PC-9 (cell line): ENCODE measurements around the gene CAPZB. TPM values are rescaled to one million over a fixed set of nuclear protein-coding genes. Genes with fewer than 3 reads are reported as not detected.

Experiments
- BruUV-seq: library from RNA; stranded (reverse); fragments of 400-500 nt; replicated peaks from 2 replicates; lab custom pipeline; 2021; lab: Mats Ljungman, UMichigan
- CTCF ChIA-PET: fragments of 300-600 bp; sonication (Branson Sonifier 250); formaldehyde crosslinking; loops from one replicate; lab custom pipeline; 2022; ENCODE audit warnings: antibody characterized with exemption; lab: Charles Lee
- POLR2A ChIA-PET: fragments of 300-600 bp; sonication (Branson Sonifier 250); formaldehyde crosslinking; loops from one replicate; lab custom pipeline; 2022; ENCODE audit warnings: antibody characterized with exemption; ENCODE audit not compliant: unreplicated experiment; lab: Charles Lee
- DNase-seq, 2 experiments: peaks; one replicate each; pipeline versions ENCODE4 v3.0.0 to v3.0.0-alpha.2; 2015 to 2022; ENCODE audit warnings: mixed read lengths in 1 of 2
- H2AFZ ChIP-seq: fragments of 200-600 bp; sonication (generic); 2 replicates; pipeline ENCODE4 v1.8.1; 2017; ENCODE audit warnings: antibody characterized with exemption
- H3F3A ChIP-seq: fragments of 200-600 bp; sonication (generic); 2 replicates; pipeline ENCODE4 v1.8.1; 2017; ENCODE audit warnings: antibody characterized with exemption, mild to moderate bottlenecking, low read depth; ENCODE audit not compliant: insufficient read depth
- H3K27ac ChIP-seq: fragments of 200-600 bp; sonication (generic); 2 replicates; pipeline ENCODE4 v1.6.1; 2016; ENCODE audit warnings: mixed run types
- H3K27me3 ChIP-seq: fragments of 200-600 bp; sonication (generic); 2 replicates; pipeline ENCODE4 v1.6.1; 2016; ENCODE audit warnings: low read depth, mixed run types; ENCODE audit not compliant: insufficient read depth
- H3K36me3 ChIP-seq: fragments of 200-600 bp; sonication (generic); 2 replicates; pipeline ENCODE4 v1.6.1; 2016; ENCODE audit warnings: low read depth, mixed run types
- H3K4me1 ChIP-seq: fragments of 200-600 bp; sonication (generic); replicated peaks from 2 replicates; pipeline ENCODE4 v1.6.1; 2016; ENCODE audit warnings: mixed run types; ENCODE audit not compliant: insufficient read depth
- H3K4me2 ChIP-seq: fragments of 200-600 bp; sonication (generic); 2 replicates; pipeline ENCODE4 v1.6.1; 2017; ENCODE audit warnings: mixed run types
- H3K4me3 ChIP-seq: fragments of 200-600 bp; sonication (generic); 2 replicates; pipeline ENCODE4 v1.6.1; 2016; ENCODE audit warnings: mixed run types
- H3K79me2 ChIP-seq: fragments of 200-600 bp; sonication (generic); 2 replicates; pipeline ENCODE4 v1.6.1; 2017; ENCODE audit warnings: low read depth, mixed run types
- H3K9me2 ChIP-seq: fragments of 200-600 bp; sonication (generic); 2 replicates; pipeline ENCODE4 v1.8.1; 2017; ENCODE audit warnings: mild to moderate bottlenecking; ENCODE audit not compliant: insufficient read depth
- H3K9me3 ChIP-seq: fragments of 200-600 bp; sonication (generic); 2 replicates; pipeline ENCODE4 v1.8.1; 2016; ENCODE audit warnings: low read depth; ENCODE audit not compliant: insufficient read depth
- H4K20me1 ChIP-seq: fragments of 200-600 bp; sonication (generic); 2 replicates; pipeline ENCODE4 v1.8.1; 2017; ENCODE audit not compliant: insufficient read depth
- CTCF ChIP-seq: fragments of 200-600 bp; sonication (generic); conservative IDR thresholded peaks from 2 replicates; pipeline ENCODE4 v1.6.1; 2017; ENCODE audit warnings: mixed run types, antibody characterized with exemption, mild to moderate bottlenecking, moderate library complexity
- EZH2 ChIP-seq: fragments of 200-600 bp; sonication (generic); IDR thresholded peaks from 2 replicates; pipeline ENCODE4 v1.8.0; 2017; ENCODE audit warnings: antibody characterized with exemption, low read depth
- intact Hi-C: fragments of 100-400 bp; cut with micrococcal nuclease; formaldehyde crosslinking; loops from one replicate; pipeline ENCODE4 v1.10.0; 2022; ENCODE audit not compliant: unreplicated experiment
- total RNA-seq: library from RNA; stranded (reverse); gene quantifications from 2 replicates; pipeline ENCODE4 v1.2.3, GENCODE V29; 2021

The CAPZB gene
- total RNA-seq, 1 experiment from 2014 or later: 222 TPM

- POLR2A ChIA-PET: no interaction called here
- Histone ChIP-seq H3K4me3 (no peak overlapping the region), H3F3A (no peaks in the 10 kb centered on the region), H3K27ac (no peak overlapping the region), H3K4me2 (no peak overlapping the region), H4K20me1 (no peaks in the 10 kb centered on the region), H3K79me2 (no peaks in the 10 kb centered on the region), H3K9me3 (no peaks in the 10 kb centered on the region), H3K27me3 (no peaks in the 10 kb centered on the region), H3K9me2 (no peaks in the 10 kb centered on the region), H3K4me1 (no peaks in the 10 kb centered on the region), H2AFZ (no peak overlapping the region), H3K36me3 (no peaks in the 10 kb centered on the region)
- no TSS peak for BruUV-seq
- intact Hi-C loops: no loop called here
- TF ChIP-seq CTCF: no peak
- no peak for TF ChIP-seq EZH2
- CTCF ChIA-PET: no interaction called here
- DNase-seq: no peak
Observed at GRCh38 chr1:19325368-19325957, 159.9 kb downstream of the CAPZB start.

GRCh38 chr1:19324665-19324990 lies 160.7 kb downstream of the CAPZB start:
- H3K27me3 ChIP-seq: no peaks in the 10 kb centered on the region
- TF ChIP-seq CTCF (no peak), EZH2 (no peak)
- BruUV-seq: no TSS peak
- H3K4me3 ChIP-seq: no peak overlapping the region
- DNase-seq: no peak
- no peaks in the 10 kb centered on the region for H4K20me1 ChIP-seq
- H3F3A ChIP-seq: no peaks in the 10 kb centered on the region
- no peaks in the 10 kb centered on the region for H3K9me3 ChIP-seq
- H3K79me2 ChIP-seq: no peaks in the 10 kb centered on the region
- no peak overlapping the region for H3K4me2 ChIP-seq
- H3K9me2 ChIP-seq: no peaks in the 10 kb centered on the region
- ChIA-PET CTCF (no interaction called here), POLR2A (no interaction called here)
- intact Hi-C loops: no loop called here
- no peaks in the 10 kb centered on the region for H3K36me3 ChIP-seq
- no peak overlapping the region for H3K27ac ChIP-seq
- H3K4me1 ChIP-seq: no peaks in the 10 kb centered on the region
- no peak overlapping the region for H2AFZ ChIP-seq

- Histone ChIP-seq H3K9me3 (no peaks in the 10 kb centered on the region), H3K36me3 (no peaks in the 10 kb centered on the region), H3K27me3 (no peaks in the 10 kb centered on the region), H3K4me2 (no peak overlapping the region), H3K4me3 (no peak overlapping the region), H3K79me2 (no peaks in the 10 kb centered on the region), H3F3A (no peaks in the 10 kb centered on the region), H3K9me2 (no peaks in the 10 kb centered on the region), H4K20me1 (no peaks in the 10 kb centered on the region), H2AFZ (no peak overlapping the region), H3K27ac (no peak overlapping the region), H3K4me1 (no peaks in the 10 kb centered on the region)
- DNase-seq: no peak
- intact Hi-C loops: no loop called here
- no peak for TF ChIP-seq EZH2
- TF ChIP-seq CTCF: no peak
- ChIA-PET POLR2A (no interaction called here), CTCF (no interaction called here)
- BruUV-seq: no TSS peak
Observed at GRCh38 chr1:19323987-19324664, 161.2 kb downstream of the CAPZB start.
